DND-41 (cell line): ENCODE measurements around the gene RHOD.
A peak's percentile ranks its signal among the peaks of the same experiment; 100 is the strongest.

Source experiments
- ATAC-seq: fragments of 200-7000 bp; cut with Tn5 transposase; 3 replicates; pipeline ENCODE4 v1.9.1; 2021; ENCODE audit warnings: low read depth; ENCODE audit not compliant: insufficient read depth
- DNase-seq: peaks from one replicate; pipeline ENCODE4 v3.0.0-alpha.2; 2020
- H2AFZ ChIP-seq: 2 replicates; pipeline ENCODE4 v1.6.0; 2012; ENCODE audit warnings: low read depth, low read length
- H3K27ac ChIP-seq: 2 replicates; pipeline ENCODE4 v1.5.1; 2012; ENCODE audit warnings: low read length, inconsistent platforms
- H3K27me3 ChIP-seq: fragments of 200-600 bp; sonication (generic); 2 replicates; pipeline ENCODE4 v1.6.0; 2012; ENCODE audit warnings: low read length, mild to moderate bottlenecking, inconsistent platforms; ENCODE audit not compliant: insufficient read depth, poor library complexity
- H3K36me3 ChIP-seq: 2 replicates; pipeline ENCODE4 v1.5.1; 2012; ENCODE audit warnings: low read length, inconsistent platforms; ENCODE audit not compliant: insufficient read depth
- H3K4me1 ChIP-seq: 2 replicates; pipeline ENCODE4 v1.5.1; 2012; ENCODE audit warnings: mild to moderate bottlenecking, low read length; ENCODE audit not compliant: insufficient read depth
- H3K4me2 ChIP-seq: 2 replicates; pipeline ENCODE4 v1.6.0; 2012; ENCODE audit warnings: mild to moderate bottlenecking, moderate library complexity, low read length, inconsistent platforms; ENCODE audit not compliant: insufficient read depth
- H3K4me3 ChIP-seq, 2 experiments: fragments of 200-600 bp in 1 of 2; shearing (Covaris generic) in 1 of 2; 2 replicates each; pipeline ENCODE4 v1.5.1; 2012 to 2016; ENCODE audit warnings: inconsistent platforms in 2 of 2, low read length in 2 of 2, mild to moderate bottlenecking in 2 of 2, low read depth in 1 of 2, moderate library complexity in 1 of 2
- H3K79me2 ChIP-seq: 2 replicates; pipeline ENCODE4 v1.6.0; 2012; ENCODE audit warnings: low read length, inconsistent platforms; ENCODE audit not compliant: insufficient read depth
- H3K9ac ChIP-seq: 2 replicates; pipeline ENCODE4 v1.6.0; 2012; ENCODE audit warnings: low read depth, mild to moderate bottlenecking, inconsistent platforms, low read length, moderate library complexity
- H3K9me3 ChIP-seq: 2 replicates; pipeline ENCODE4 v1.5.1; 2012; ENCODE audit warnings: low read length, moderate library complexity, mild to moderate bottlenecking, inconsistent platforms; ENCODE audit not compliant: insufficient read depth, severe bottlenecking
- H4K20me1 ChIP-seq: 2 replicates; pipeline ENCODE4 v1.6.0; 2012; ENCODE audit warnings: low read length; ENCODE audit not compliant: insufficient read depth
- CTCF ChIP-seq: IDR thresholded peaks from 2 replicates; pipeline ENCODE4 v1.5.1; 2012; ENCODE audit warnings: borderline replicate concordance, low read length, moderate library complexity, mild to moderate bottlenecking; ENCODE audit not compliant: poor library complexity, severe bottlenecking; ENCODE audit errors: extremely low read depth
- EZH2 ChIP-seq: IDR thresholded peaks from 3 replicates; pipeline ENCODE4 v1.6.1; 2012; ENCODE audit warnings: borderline replicate concordance, low read depth, mild to moderate bottlenecking, moderate library complexity, low read length, inconsistent platforms; ENCODE audit not compliant: severe bottlenecking

RHOD gene

DNA sequence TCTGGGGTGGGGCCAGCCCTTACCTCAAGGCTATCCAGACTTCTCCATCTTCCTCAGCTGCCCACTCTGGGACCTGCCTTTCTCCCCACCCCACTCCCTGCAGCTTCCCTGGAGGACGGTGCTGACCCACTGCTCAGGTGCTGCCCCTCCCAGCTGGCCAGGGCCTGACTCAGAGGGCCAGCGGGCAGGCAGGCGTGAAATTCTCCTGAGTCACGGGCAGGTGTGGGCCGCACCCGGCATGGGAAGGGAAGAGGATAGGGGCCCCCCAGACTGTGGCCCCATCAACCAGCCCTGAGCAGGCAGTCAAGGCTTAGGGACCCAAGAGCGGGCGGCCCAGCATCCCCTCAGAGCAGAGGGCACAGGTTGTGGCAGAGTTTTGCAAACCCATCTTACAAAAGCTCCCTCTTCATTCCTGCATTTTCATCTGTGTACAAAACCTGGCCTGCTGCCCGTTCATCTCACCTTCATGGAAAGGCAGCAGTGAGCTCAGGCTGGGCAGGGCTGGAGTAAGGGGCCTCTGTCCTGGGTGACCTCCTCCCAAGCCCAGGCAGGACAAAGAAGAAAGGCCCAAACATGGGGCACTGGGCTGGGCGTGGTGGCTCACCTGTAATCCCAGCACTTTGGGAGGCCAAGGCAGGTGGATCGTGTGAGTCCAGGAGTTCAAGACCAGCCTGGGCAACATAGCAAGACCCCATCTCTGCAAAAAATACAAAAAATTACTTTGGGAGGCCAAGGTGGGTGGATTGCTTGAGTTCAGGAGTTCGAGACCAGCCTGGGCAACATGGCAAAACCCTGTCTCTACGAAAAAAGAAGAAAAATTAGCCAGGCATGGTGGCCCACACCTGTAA, 6.1 kb downstream of the RHOD start:
- H3K4me1 ChIP-seq: no peaks in the 10 kb centered on the region
- no peaks in the 10 kb centered on the region for H3K79me2 ChIP-seq
- H3K4me2 ChIP-seq: no peak overlapping the region
- DNase-seq (no peak), ATAC-seq (no peak)
- H3K27me3 ChIP-seq: no peaks in the 10 kb centered on the region
- H3K27ac ChIP-seq: no peak overlapping the region
- no peak overlapping the region for H2AFZ ChIP-seq
- no peaks in the 10 kb centered on the region for H3K36me3 ChIP-seq
- no peak overlapping the region for H3K9ac ChIP-seq
- H4K20me1 ChIP-seq: peaks cover 4% of the 10 kb centered on the region
- no peak overlapping the region for H3K4me3 ChIP-seq
- TF ChIP-seq EZH2 (no peak), CTCF (no peak)
- no peaks in the 10 kb centered on the region for H3K9me3 ChIP-seq

GRCh38 chr11:67066333-67066709, 9.7 kb downstream of the RHOD start:
- H3K9ac ChIP-seq: no peak overlapping the region
- H2AFZ ChIP-seq: no peak overlapping the region
- no peaks in the 10 kb centered on the region for H3K27me3 ChIP-seq
- H3K4me2 ChIP-seq: no peak overlapping the region
- H3K4me3 ChIP-seq: no peak overlapping the region
- ATAC-seq (no peak), DNase-seq (no peak)
- no peaks in the 10 kb centered on the region for H3K36me3 ChIP-seq
- H3K27ac ChIP-seq: no peak overlapping the region
- TF ChIP-seq EZH2 (no peak), CTCF (no peak)
- H3K79me2 ChIP-seq: no peaks in the 10 kb centered on the region
- peaks cover 4% of the 10 kb centered on the region for H4K20me1 ChIP-seq
- no peaks in the 10 kb centered on the region for H3K9me3 ChIP-seq
- no peaks in the 10 kb centered on the region for H3K4me1 ChIP-seq

DNA sequence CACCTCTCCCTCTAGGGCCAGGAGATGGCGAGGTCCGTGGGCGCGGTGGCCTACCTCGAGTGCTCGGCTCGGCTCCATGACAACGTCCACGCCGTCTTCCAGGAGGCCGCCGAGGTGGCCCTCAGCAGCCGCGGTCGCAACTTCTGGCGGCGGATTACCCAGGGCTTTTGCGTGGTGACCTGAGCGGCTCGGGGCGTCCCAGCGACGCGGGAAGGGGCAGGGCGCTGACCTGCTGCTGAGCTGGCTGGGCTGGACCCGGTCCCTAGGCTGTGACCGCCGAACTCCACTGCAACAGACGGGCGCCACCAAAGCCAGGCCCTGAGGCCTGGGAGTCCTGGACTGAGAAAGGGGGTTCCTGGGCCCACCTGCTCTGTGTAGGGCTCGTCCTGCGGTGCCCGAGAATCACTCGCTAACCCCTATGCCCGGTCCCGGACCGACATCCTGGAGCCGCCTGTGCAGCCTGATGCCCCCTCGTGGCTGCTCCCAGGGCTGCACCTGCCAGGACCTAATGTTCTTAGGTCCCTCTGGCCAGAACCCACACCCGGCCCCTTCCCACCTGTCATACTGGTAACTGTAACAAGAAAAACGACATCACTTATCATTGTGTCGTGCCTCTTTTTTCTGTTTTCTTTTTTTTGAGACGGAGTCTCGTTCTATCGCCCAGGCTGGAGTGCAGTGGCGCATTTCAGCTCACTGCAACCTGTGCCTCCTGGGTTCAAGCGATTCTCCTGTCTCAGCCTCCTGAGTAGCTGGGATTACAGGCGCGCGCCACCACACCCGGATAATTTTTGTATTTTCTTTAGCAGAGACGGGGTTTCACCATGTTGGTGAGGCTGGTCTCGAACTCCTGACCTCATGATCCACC, 15.0 kb downstream of the RHOD start:
- Histone ChIP-seq H3K79me2 (no peaks in the 10 kb centered on the region), H3K4me1 (no peaks in the 10 kb centered on the region), H3K9me3 (no peaks in the 10 kb centered on the region), H3K4me3 (no peak overlapping the region), H3K27ac (no peak overlapping the region), H3K36me3 (no peaks in the 10 kb centered on the region), H3K4me2 (no peak overlapping the region), H3K9ac (no peak overlapping the region), H2AFZ (no peak overlapping the region), H3K27me3 (no peaks in the 10 kb centered on the region), H4K20me1 (no peaks in the 10 kb centered on the region; the same call in 1 of the 2 replicates)
- peak; percentile 52 for DNase-seq
- ATAC-seq: peak; percentile 70
- peak; percentile 76 for TF ChIP-seq CTCF
- TF ChIP-seq EZH2: no peak
